ENCODE measurements around the gene STRAP.
"Not testable (repeated sequence)": the region's sequence is repeated elsewhere in the genome, so short reads cannot be mapped to it uniquely, and the experiment has no call there.

STRAP gene

DNA sequence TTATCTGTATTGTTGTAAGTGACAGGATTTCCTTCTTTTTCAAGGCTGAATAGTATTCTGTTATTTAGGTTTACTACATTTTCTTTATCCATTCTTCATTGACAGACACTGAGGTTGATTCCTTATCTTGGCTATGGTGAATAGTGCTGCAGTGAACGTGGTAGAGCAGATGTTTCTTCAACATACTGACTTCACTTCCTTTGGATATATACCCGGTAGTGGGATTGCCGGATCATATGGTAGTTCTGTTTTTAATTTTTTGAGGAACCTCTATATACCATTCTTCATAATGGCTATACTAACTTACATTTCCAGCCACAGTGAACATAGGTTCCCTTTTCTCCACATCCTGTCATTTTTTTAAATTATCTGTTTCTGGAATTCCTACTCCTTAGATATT lies 50.8 kb downstream of the STRAP start:
- no peak overlapping the region for H3K4me3 ChIP-seq (ENCODE audit: low read length)

DNA sequence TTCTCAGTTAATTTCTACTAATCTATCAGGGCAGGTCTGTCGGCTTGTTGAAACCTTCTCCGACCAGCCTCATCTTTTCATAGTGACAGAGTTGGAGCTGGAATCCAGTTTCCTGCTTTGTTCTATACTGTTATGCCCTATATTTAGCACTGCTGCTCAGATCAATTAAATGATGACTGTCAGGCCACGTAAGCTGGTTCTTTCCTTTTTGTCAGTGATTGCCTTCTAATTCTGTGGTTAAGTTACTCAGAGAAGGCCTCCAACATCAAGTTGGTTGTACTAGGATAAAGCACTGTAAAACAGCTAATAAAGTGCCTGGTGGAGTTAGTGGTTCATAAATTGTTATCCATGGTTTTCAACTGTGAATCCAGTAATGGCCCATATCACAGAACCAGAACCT lies 51.6 kb downstream of the STRAP start:
- no peak overlapping the region for H3K4me3 ChIP-seq (ENCODE audit: low read length)
- TF ChIP-seq, protein P1, sequence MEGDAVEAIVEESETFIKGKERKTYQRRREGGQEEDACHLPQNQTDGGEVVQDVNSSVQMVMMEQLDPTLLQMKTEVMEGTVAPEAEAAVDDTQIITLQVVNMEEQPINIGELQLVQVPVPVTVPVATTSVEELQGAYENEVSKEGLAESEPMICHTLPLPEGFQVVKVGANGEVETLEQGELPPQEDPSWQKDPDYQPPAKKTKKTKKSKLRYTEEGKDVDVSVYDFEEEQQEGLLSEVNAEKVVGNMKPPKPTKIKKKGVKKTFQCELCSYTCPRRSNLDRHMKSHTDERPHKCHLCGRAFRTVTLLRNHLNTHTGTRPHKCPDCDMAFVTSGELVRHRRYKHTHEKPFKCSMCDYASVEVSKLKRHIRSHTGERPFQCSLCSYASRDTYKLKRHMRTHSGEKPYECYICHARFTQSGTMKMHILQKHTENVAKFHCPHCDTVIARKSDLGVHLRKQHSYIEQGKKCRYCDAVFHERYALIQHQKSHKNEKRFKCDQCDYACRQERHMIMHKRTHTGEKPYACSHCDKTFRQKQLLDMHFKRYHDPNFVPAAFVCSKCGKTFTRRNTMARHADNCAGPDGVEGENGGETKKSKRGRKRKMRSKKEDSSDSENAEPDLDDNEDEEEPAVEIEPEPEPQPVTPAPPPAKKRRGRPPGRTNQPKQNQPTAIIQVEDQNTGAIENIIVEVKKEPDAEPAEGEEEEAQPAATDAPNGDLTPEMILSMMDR (IDR thresholded peaks at IDR 0.05; ENCODE audit: insufficient read depth, low read depth, low read length, missing control alignments), result no peak
- no peak for DNase-seq (ENCODE audit: low read depth)

More for the DNA sequence above, 50.8 kb downstream of the STRAP start:
- no peak for DNase-seq (ENCODE audit: low read depth)
- TF ChIP-seq, protein P1 (IDR thresholded peaks at IDR 0.05; ENCODE audit: insufficient read depth, low read depth, low read length, missing control alignments), result no peak

DNA sequence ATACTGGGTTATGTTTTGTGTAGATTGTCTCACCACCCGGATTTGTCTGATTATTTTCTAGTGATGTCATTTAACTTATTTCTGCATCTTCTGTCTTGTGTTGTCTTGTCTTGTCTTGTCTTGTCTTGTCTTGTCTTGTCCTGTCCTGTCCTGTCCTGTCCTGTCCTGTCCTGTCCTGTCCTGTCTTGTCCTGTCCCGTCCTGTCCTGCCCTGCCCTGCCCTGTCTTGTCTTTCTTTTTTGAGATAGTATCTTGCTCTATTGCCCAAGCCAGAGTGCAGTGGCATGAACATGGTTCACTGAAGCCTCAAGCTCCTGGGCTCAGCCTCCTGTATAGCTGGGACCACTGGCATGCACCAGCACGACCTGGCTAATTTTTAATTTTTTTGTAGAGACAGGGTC lies 54.6 kb downstream of the STRAP start:
- TF ChIP-seq, protein P1 (IDR thresholded peaks at IDR 0.05; ENCODE audit: insufficient read depth, low read depth, low read length, missing control alignments), result no peak
- DNase-seq (ENCODE audit: low read depth), result peak; percentile 18
- H3K4me3 ChIP-seq (ENCODE audit: low read length), result no peak overlapping the region

DNA sequence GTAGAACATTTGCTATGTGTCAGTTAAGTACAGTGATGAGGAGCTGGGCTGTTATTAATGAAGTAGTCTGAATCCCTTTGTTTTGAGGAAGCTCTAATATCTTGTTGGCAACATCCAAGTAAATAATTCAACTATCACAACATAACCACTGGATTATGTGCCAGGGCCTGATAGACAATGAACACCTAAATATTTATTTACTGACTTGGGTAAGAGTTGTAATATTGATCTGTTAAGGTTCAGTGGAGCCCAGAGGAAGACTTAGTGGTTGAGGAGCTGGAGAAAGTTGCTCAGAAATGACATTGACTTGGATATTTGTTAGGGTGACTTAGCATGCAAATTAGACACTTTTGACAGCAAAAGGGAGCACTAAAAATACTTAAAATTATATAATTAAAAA lies 55.7 kb downstream of the STRAP start:
- TF ChIP-seq, protein P1 (IDR thresholded peaks at IDR 0.05; ENCODE audit: insufficient read depth, low read depth, low read length, missing control alignments), result no peak
- DNase-seq (ENCODE audit: low read depth), result no peak
- no peak overlapping the region for H3K4me3 ChIP-seq (ENCODE audit: low read length)

DNA sequence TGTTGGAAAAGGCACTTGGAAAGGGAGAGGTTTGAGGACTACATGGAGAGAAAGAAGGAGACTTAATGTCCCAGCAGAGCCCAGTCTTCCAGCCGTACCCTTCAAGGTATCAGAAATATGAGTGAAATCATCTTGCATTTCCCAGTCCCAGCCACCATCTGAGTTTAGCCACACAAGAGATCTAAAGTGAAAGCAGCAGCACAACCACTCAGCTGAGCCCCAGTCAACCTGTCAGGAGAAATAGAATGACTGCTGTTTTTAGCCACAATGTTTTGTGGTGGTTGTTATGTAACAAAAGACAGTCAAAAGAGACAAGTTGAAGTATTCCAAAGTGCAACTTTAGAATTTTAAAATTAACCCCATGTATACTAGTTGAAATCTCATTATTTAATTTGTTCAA lies 56.9 kb downstream of the STRAP start:
- TF ChIP-seq, protein P1 (IDR thresholded peaks at IDR 0.05; ENCODE audit: insufficient read depth, low read depth, low read length, missing control alignments), result no peak
- DNase-seq (ENCODE audit: low read depth), result no peak
- H3K4me3 ChIP-seq (ENCODE audit: low read length), result no peak overlapping the region

DNA sequence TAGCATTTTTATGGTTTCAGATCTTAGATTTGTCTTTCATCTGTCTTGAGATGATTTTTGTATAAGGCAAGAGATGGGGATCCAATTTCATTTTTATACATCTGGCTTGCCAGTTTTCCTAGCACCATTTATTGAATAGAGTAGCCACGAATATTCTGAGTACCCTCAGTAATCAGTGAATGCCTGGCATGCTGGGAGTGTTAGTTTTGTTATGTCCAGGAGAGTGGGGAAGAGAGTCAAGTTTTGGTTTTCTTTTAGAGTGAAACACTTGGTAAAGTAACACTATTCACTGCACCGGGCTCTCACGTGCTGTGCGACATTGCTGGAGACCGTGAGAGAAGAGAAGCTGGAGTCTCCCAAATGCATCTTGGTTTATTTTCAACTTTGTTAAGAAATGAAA lies 60.3 kb downstream of the STRAP start:
- TF ChIP-seq, protein P1 (IDR thresholded peaks at IDR 0.05; ENCODE audit: insufficient read depth, low read depth, low read length, missing control alignments), result no peak
- no peak overlapping the region for H3K4me3 ChIP-seq (ENCODE audit: low read length)
- DNase-seq (ENCODE audit: low read depth), result no peak

DNA sequence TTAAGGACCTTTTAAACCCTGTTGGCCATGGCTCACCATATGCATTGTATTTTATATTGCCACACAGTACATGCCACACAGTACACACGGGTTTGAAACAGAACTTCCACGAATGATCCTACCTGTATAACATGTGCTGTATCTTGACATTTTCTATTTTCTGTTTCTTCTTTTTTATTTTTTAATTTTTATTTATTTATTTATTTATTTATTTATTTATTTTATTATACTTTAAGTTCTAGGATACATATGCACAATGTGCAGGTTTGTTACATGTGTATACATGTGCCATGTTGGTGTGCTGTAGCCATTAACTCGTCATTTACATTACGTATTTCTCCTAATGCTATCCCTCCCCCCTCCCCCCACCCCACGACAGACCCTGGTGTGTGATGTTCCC lies 61.3 kb downstream of the STRAP start:
- not testable (repeated sequence) for H3K4me3 ChIP-seq (ENCODE audit: low read length); DNase-seq (ENCODE audit: low read depth)

DNA sequence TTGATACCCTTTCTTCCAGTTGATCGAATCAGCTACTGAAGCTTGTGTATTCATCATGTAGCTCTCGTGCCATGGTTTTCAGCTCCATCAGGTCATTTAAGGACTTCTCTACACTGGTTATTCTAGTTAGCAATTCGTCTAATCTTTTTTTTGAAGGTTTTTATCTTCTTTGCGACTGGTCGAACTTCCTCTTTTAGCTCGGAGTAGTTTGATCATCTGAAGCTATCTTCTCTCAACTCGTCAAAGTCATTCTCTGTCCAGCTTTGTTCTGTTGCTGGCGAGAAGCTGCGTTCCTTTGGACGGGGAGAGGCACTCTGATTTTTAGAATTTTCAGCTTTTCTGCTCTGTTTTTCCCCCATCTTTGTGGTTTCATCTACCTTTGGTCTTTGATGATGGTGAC lies 66.3 kb downstream of the STRAP start:
- DNase-seq (ENCODE audit: low read depth); H3K4me3 ChIP-seq (ENCODE audit: low read length): not testable (repeated sequence)

Measured in epithelial cell of esophagus (primary cell).